DND-41 (cell line): ENCODE data around the gene NUP88.

Experiments
- ATAC-seq: fragments of 200-7000 bp; cut with Tn5 transposase; 3 replicates; pipeline ENCODE4 v1.9.1; 2021; ENCODE audit warnings: low read depth; ENCODE audit not compliant: insufficient read depth
- DNase-seq: peaks from one replicate; pipeline ENCODE4 v3.0.0-alpha.2; 2020
- H2AFZ ChIP-seq: 2 replicates; pipeline ENCODE4 v1.6.0; 2012; ENCODE audit warnings: low read depth, low read length
- H3K27ac ChIP-seq: 2 replicates; pipeline ENCODE4 v1.5.1; 2012; ENCODE audit warnings: low read length, inconsistent platforms
- H3K27me3 ChIP-seq: fragments of 200-600 bp; sonication (generic); 2 replicates; pipeline ENCODE4 v1.6.0; 2012; ENCODE audit warnings: low read length, mild to moderate bottlenecking, inconsistent platforms; ENCODE audit not compliant: insufficient read depth, poor library complexity
- H3K36me3 ChIP-seq: 2 replicates; pipeline ENCODE4 v1.5.1; 2012; ENCODE audit warnings: low read length, inconsistent platforms; ENCODE audit not compliant: insufficient read depth
- H3K4me1 ChIP-seq: 2 replicates; pipeline ENCODE4 v1.5.1; 2012; ENCODE audit warnings: mild to moderate bottlenecking, low read length; ENCODE audit not compliant: insufficient read depth
- H3K4me2 ChIP-seq: 2 replicates; pipeline ENCODE4 v1.6.0; 2012; ENCODE audit warnings: mild to moderate bottlenecking, moderate library complexity, low read length, inconsistent platforms; ENCODE audit not compliant: insufficient read depth
- H3K4me3 ChIP-seq, 2 experiments: fragments of 200-600 bp in 1 of 2; shearing (Covaris generic) in 1 of 2; 2 replicates each; pipeline ENCODE4 v1.5.1; 2012 to 2016; ENCODE audit warnings: inconsistent platforms in 2 of 2, low read length in 2 of 2, mild to moderate bottlenecking in 2 of 2, low read depth in 1 of 2, moderate library complexity in 1 of 2
- H3K79me2 ChIP-seq: 2 replicates; pipeline ENCODE4 v1.6.0; 2012; ENCODE audit warnings: low read length, inconsistent platforms; ENCODE audit not compliant: insufficient read depth
- H3K9ac ChIP-seq: 2 replicates; pipeline ENCODE4 v1.6.0; 2012; ENCODE audit warnings: low read depth, mild to moderate bottlenecking, inconsistent platforms, low read length, moderate library complexity
- H3K9me3 ChIP-seq: 2 replicates; pipeline ENCODE4 v1.5.1; 2012; ENCODE audit warnings: low read length, moderate library complexity, mild to moderate bottlenecking, inconsistent platforms; ENCODE audit not compliant: insufficient read depth, severe bottlenecking
- H4K20me1 ChIP-seq: 2 replicates; pipeline ENCODE4 v1.6.0; 2012; ENCODE audit warnings: low read length; ENCODE audit not compliant: insufficient read depth
- CTCF ChIP-seq: IDR thresholded peaks from 2 replicates; pipeline ENCODE4 v1.5.1; 2012; ENCODE audit warnings: borderline replicate concordance, low read length, moderate library complexity, mild to moderate bottlenecking; ENCODE audit not compliant: poor library complexity, severe bottlenecking; ENCODE audit errors: extremely low read depth
- EZH2 ChIP-seq: IDR thresholded peaks from 3 replicates; pipeline ENCODE4 v1.6.1; 2012; ENCODE audit warnings: borderline replicate concordance, low read depth, mild to moderate bottlenecking, moderate library complexity, low read length, inconsistent platforms; ENCODE audit not compliant: severe bottlenecking

Gene NUP88

DNA sequence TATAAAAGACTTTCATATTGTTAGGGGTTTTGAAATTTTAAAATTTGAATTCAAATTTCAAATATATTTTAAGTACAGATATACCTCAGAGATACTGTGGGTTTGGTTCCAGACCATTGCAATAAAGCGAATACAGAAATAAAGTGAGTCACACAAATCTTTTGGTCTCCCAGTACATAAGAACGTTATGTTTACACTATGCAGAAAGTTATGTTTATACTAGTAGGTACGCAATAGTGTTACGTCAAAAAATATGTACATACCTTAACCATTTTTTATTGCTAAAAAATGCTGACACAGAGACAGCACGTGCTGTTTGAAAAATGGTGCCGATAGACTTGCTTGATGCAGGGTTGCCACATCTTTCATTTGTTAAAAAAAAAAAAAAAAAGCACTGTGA, 19.7 kb downstream of the NUP88 start:
- no peak for ATAC-seq
- peaks cover 88% of the 10 kb centered on the region for H3K36me3 ChIP-seq

GRCh38 chr17:5396612-5397011, 22.9 kb downstream of the NUP88 start:
- H3K27me3 ChIP-seq = no peaks in the 10 kb centered on the region
- no peaks in the 10 kb centered on the region for H4K20me1 ChIP-seq
- no peak overlapping the region for H3K4me3 ChIP-seq
- H3K4me2 ChIP-seq = no peak overlapping the region
- ATAC-seq (no peak), DNase-seq (no peak)
- H2AFZ ChIP-seq = no peak overlapping the region
- no peaks in the 10 kb centered on the region for H3K4me1 ChIP-seq
- TF ChIP-seq CTCF (no peak), EZH2 (no peak)
- no peak overlapping the region for H3K9ac ChIP-seq
- H3K79me2 ChIP-seq = no peaks in the 10 kb centered on the region
- peaks cover 89% of the 10 kb centered on the region for H3K36me3 ChIP-seq
- H3K9me3 ChIP-seq = no peaks in the 10 kb centered on the region
- no peak overlapping the region for H3K27ac ChIP-seq

More for the DNA sequence above, 19.7 kb downstream of the NUP88 start:
- H3K27ac ChIP-seq = no peak overlapping the region
- H3K4me2 ChIP-seq = no peak overlapping the region
- no peaks in the 10 kb centered on the region for H3K4me1 ChIP-seq
- no peaks in the 10 kb centered on the region for H4K20me1 ChIP-seq
- no peak for DNase-seq
- no peak for TF ChIP-seq EZH2
- no peak for TF ChIP-seq CTCF
- H3K27me3 ChIP-seq = no peaks in the 10 kb centered on the region
- H2AFZ ChIP-seq = no peak overlapping the region
- peaks cover 6% of the 10 kb centered on the region; the same call in 1 of the 2 replicates for H3K79me2 ChIP-seq
- no peak overlapping the region for H3K4me3 ChIP-seq
- no peaks in the 10 kb centered on the region for H3K9me3 ChIP-seq
- H3K9ac ChIP-seq = no peak overlapping the region

GRCh38 chr17:5391678-5392077, 27.8 kb downstream of the NUP88 start:
- Histone ChIP-seq H3K36me3 (peaks cover 90% of the 10 kb centered on the region), H3K27ac (no peak overlapping the region), H3K4me2 (no peak overlapping the region), H3K9ac (no peak overlapping the region), H3K9me3 (no peaks in the 10 kb centered on the region), H2AFZ (no peak overlapping the region), H3K4me1 (no peaks in the 10 kb centered on the region), H3K27me3 (no peaks in the 10 kb centered on the region), H4K20me1 (no peaks in the 10 kb centered on the region), H3K4me3 (no peak overlapping the region), H3K79me2 (no peaks in the 10 kb centered on the region)
- DNase-seq (no peak), ATAC-seq (no peak)
- no peak for TF ChIP-seq EZH2

DNA sequence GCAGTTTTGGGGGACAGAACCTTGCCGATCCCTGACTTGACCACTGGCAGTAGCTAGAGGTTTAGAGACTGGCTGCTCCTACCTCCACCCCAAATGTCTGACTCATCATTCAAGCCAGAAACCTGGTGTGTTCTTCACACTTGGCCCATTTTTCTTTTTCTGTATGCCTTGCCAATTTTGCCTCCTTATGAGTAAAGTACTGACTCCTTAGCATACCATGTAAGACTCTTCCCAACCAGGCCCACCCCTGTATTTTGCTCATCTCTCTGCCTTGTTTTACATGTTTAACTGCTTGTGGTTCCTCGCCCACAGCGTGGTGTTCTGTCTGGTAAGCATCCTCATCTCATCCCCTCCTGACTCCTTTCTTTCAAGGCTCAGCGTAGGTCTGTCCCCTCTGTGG, 37.9 kb downstream of the NUP88 start:
- no peak overlapping the region for H3K9ac ChIP-seq
- no peak overlapping the region for H2AFZ ChIP-seq
- no peaks in the 10 kb centered on the region for H3K79me2 ChIP-seq
- H4K20me1 ChIP-seq = no peaks in the 10 kb centered on the region; the same call in 1 of the 2 replicates
- DNase-seq (no peak), ATAC-seq (no peak)
- no peaks in the 10 kb centered on the region for H3K9me3 ChIP-seq
- H3K27me3 ChIP-seq = no peaks in the 10 kb centered on the region
- H3K27ac ChIP-seq = no peak overlapping the region
- H3K4me1 ChIP-seq = no peaks in the 10 kb centered on the region
- H3K4me3 ChIP-seq = no peak overlapping the region
- H3K4me2 ChIP-seq = no peak overlapping the region
- TF ChIP-seq EZH2 (no peak), CTCF (no peak)
- H3K36me3 ChIP-seq = peaks cover 98% of the 10 kb centered on the region
